ENCODE results near the gene DENND1B.

The DENND1B gene

GRCh38 chr1:197774466-197775281 lies 606 bp downstream of the DENND1B start:
- no peak for DNase-seq (ENCODE audit: extremely low read depth, low read depth)
- no peak for TF ChIP-seq CTCF (IDR thresholded peaks at IDR 0.05; ENCODE audit: low read depth, low read length)

- no peak for TF ChIP-seq CTCF (IDR thresholded peaks at IDR 0.05; ENCODE audit: low read depth, low read length)
- no peak for DNase-seq (ENCODE audit: extremely low read depth, low read depth)
These were observed 1.4 kb downstream of the DENND1B start for GRCh38 chr1:197773856-197774255.

GRCh38 chr1:197771904-197772556 lies 3.2 kb downstream of the DENND1B start:
- DNase-seq (ENCODE audit: extremely low read depth, low read depth), result no peak
- no peak for TF ChIP-seq CTCF (IDR thresholded peaks at IDR 0.05; ENCODE audit: low read depth, low read length)

GRCh38 chr1:197771386-197771785 lies 3.9 kb downstream of the DENND1B start:
- no peak for DNase-seq (ENCODE audit: extremely low read depth, low read depth)
- TF ChIP-seq CTCF (IDR thresholded peaks at IDR 0.05; ENCODE audit: low read depth, low read length), result no peak

GRCh38 chr1:197770243-197770642 lies 5.0 kb downstream of the DENND1B start:
- no peak for TF ChIP-seq CTCF (IDR thresholded peaks at IDR 0.05; ENCODE audit: low read depth, low read length)
- DNase-seq (ENCODE audit: extremely low read depth, low read depth), result no peak

GRCh38 chr1:197769287-197769686 lies 6.0 kb downstream of the DENND1B start:
- TF ChIP-seq CTCF (IDR thresholded peaks at IDR 0.05; ENCODE audit: low read depth, low read length), result no peak
- no peak for DNase-seq (ENCODE audit: extremely low read depth, low read depth)

Measured in AG09319 (cell line).